Prostate gland (tissue), 2 donors: Measurements from ENCODE around the gene STAB2. TPM values are rescaled to one million over a fixed set of nuclear protein-coding genes. Genes with fewer than 3 reads are reported as not detected.
A peak's percentile ranks its signal among the peaks of the same experiment; 100 is the strongest.

Experiments
- DNase-seq: peaks from one replicate; pipeline ENCODE4 v3.0.0-alpha.2; 2019; ENCODE audit warnings: low spot score
- H3K27ac ChIP-seq, 2 donors: fragments of 200-600 bp; sonication (generic); 2 replicates each; pipeline ENCODE4 v1.5.1; 2017 to 2019
- H3K27me3 ChIP-seq: fragments of 200-600 bp; sonication (generic); replicated peaks from 2 replicates; pipeline ENCODE4 v1.5.1; 2019; ENCODE audit not compliant: insufficient read depth
- H3K36me3 ChIP-seq, 2 donors: fragments of 200-600 bp; sonication (generic); 1 replicate in 1 of 2; 2 replicates in 1 of 2; pipeline versions ENCODE4 v1.5.1 to v1.8.1; 2017 to 2019
- H3K4me1 ChIP-seq: fragments of 200-600 bp; sonication (generic); replicated peaks from 2 replicates; pipeline ENCODE4 v1.5.1; 2019
- H3K4me3 ChIP-seq, 2 donors: fragments of 200-600 bp; sonication (generic); 2 replicates each; pipeline ENCODE4 v1.5.1; 2017 to 2019
- H3K9me3 ChIP-seq: fragments of 200-600 bp; sonication (generic); 2 replicates; pipeline ENCODE4 v1.5.1; 2017
- CTCF ChIP-seq, 4 experiments: fragments of 200-600 bp in 2 of 4; fragments of 450-650 bp in 2 of 4; sonication (generic) in 2 of 4; IDR thresholded peaks; 1 replicate in 3 of 4; 2 replicates in 1 of 4; pipeline ENCODE4 v1.5.1; 2016 to 2019; ENCODE audit warnings: antibody characterized with exemption in 4 of 4, mild to moderate bottlenecking in 2 of 4, moderate library complexity in 2 of 4
- POLR2A ChIP-seq: fragments of 450-650 bp; IDR thresholded peaks from one replicate; pipeline ENCODE4 v1.6.1; 2016; ENCODE audit warnings: antibody characterized with exemption, mild to moderate bottlenecking
- POLR2AphosphoS5 ChIP-seq: sonication (generic); formaldehyde crosslinking; IDR thresholded peaks from one replicate; pipeline ENCODE4 v1.6.1; 2017; ENCODE audit warnings: antibody characterized with exemption
- WGBS: methylation state at CpG from one replicate; pipeline ENCODE4 v1.1.5; 2018; 5-methylcytosine and 5-hydroxymethylcytosine counted together
- intact Hi-C: fragments of 100-400 bp; cut with DNase I; formaldehyde crosslinking; loops from one replicate; pipeline ENCODE4 v1.14.2; 2022
- total RNA-seq, 2 donors: library from RNA; depleted of rRNA; stranded (reverse); fragments of >200 nt; gene quantifications; one replicate each; pipeline ENCODE4 v1.1.0, GENCODE V29; 2016

Gene STAB2
- total RNA-seq, 2 donors from 2014 or later, result 0.62 TPM; not detected in 1

- no peaks in the 10 kb centered on the region for H3K9me3 ChIP-seq
- no peaks in the 10 kb centered on the region for H3K36me3 ChIP-seq
- no peak overlapping the region for H3K4me3 ChIP-seq
- H3K27ac ChIP-seq, result no peak overlapping the region
- H3K4me1 ChIP-seq, result no peaks in the 10 kb centered on the region
- intact Hi-C loops, result loop anchor here (2.0 to 5.0 kb wide), 2 partner anchors 600 to 662 kb away; no protein-coding TSS in a partner anchor
- H3K27me3 ChIP-seq, result no peaks in the 10 kb centered on the region
- TF ChIP-seq CTCF (IDR thresholded peaks at IDR 0.05) (no peak), POLR2AphosphoS5 (no peak), POLR2A (no peak)
- 40% methylated on average over 2 of the region's 2 CpGs for WGBS
- no peak for DNase-seq
Observed at GRCh38 chr12:103546959-103547358, 40.1 kb upstream of the STAB2 start.

- 30% methylated on average over 3 of the region's 3 CpGs for WGBS
- Histone ChIP-seq H3K36me3 (no peaks in the 10 kb centered on the region), H3K4me1 (no peaks in the 10 kb centered on the region), H3K4me3 (no peak overlapping the region), H3K9me3 (no peaks in the 10 kb centered on the region), H3K27me3 (no peaks in the 10 kb centered on the region), H3K27ac (no peak overlapping the region)
- intact Hi-C loops, result loop anchor here (2.0 to 5.0 kb wide), 2 partner anchors 600 to 663 kb away; no protein-coding TSS in a partner anchor
- TF ChIP-seq CTCF (IDR thresholded peaks at IDR 0.05), result no peak
- TF ChIP-seq POLR2AphosphoS5, result no peak
- TF ChIP-seq POLR2A, result no peak
- DNase-seq, result no peak
Observed at GRCh38 chr12:103547376-103547775, 39.7 kb upstream of the STAB2 start.

GRCh38 chr12:103547929-103548328 lies 39.1 kb upstream of the STAB2 start:
- 64% methylated on average over 6 of the region's 6 CpGs for WGBS
- intact Hi-C loops, result loop anchor here (2.0 to 5.0 kb wide), 2 partner anchors 601 to 663 kb away; no protein-coding TSS in a partner anchor

GRCh38 chr12:103548622-103549601 lies 38.2 kb upstream of the STAB2 start:
- intact Hi-C loops, result loop anchor here (5.0 kb wide), 1 partner anchor 602 kb away; no protein-coding TSS in a partner anchor
- H3K4me1 ChIP-seq, result no peaks in the 10 kb centered on the region
- DNase-seq, result peak; percentile 42
- no peak overlapping the region for H3K27ac ChIP-seq
- no peaks in the 10 kb centered on the region for H3K9me3 ChIP-seq
- H3K4me3 ChIP-seq, result no peak overlapping the region
- WGBS, result 23% methylated on average over 10 of the region's 10 CpGs
- no peaks in the 10 kb centered on the region for H3K27me3 ChIP-seq
- TF ChIP-seq CTCF (IDR thresholded peaks at IDR 0.05) (peak; percentile 43 to 79 (median 74)), POLR2A (no peak), POLR2AphosphoS5 (no peak)
- no peaks in the 10 kb centered on the region for H3K36me3 ChIP-seq

More at GRCh38 chr12:103547929-103548328, 39.1 kb upstream of the STAB2 start:
- no peaks in the 10 kb centered on the region for H3K36me3 ChIP-seq
- no peaks in the 10 kb centered on the region for H3K4me1 ChIP-seq
- no peaks in the 10 kb centered on the region for H3K27me3 ChIP-seq
- no peak for TF ChIP-seq POLR2A
- no peak for TF ChIP-seq CTCF (IDR thresholded peaks at IDR 0.05)
- no peak for TF ChIP-seq POLR2AphosphoS5
- H3K9me3 ChIP-seq, result no peaks in the 10 kb centered on the region
- no peak overlapping the region for H3K27ac ChIP-seq
- H3K4me3 ChIP-seq, result no peak overlapping the region
- DNase-seq, result no peak
